PFSK-1 (cell line): ENCODE measurements around the gene HID1.

Experiments used
- FOXP2 ChIP-seq: optimal IDR thresholded peaks from 2 replicates; pipeline ENCODE3; 2011; ENCODE audit warnings: borderline replicate concordance, control low read depth, inconsistent platforms; ENCODE audit not compliant: insufficient read depth; ENCODE audit errors: extremely low read length, extremely low read depth
- POLR2AphosphoS5 ChIP-seq: IDR thresholded peaks from 2 replicates; pipeline ENCODE4 v1.6.1; 2012; ENCODE audit warnings: low read depth, mild to moderate bottlenecking, control low read depth, low read length, moderate library complexity
- SIN3A ChIP-seq: IDR thresholded peaks from 2 replicates; pipeline ENCODE4 v1.6.1; 2012; ENCODE audit warnings: mild to moderate bottlenecking, low read length, moderate library complexity, borderline replicate concordance; ENCODE audit not compliant: insufficient read depth
- TAF1 ChIP-seq: IDR thresholded peaks from 2 replicates; pipeline ENCODE4 v1.6.1; 2012; ENCODE audit warnings: low read length, control low read depth, borderline replicate concordance; ENCODE audit not compliant: insufficient read depth
- TF ChIP-seq, protein P1 (sequence below), 2 experiments: IDR thresholded peaks; 2 replicates each; pipeline versions ENCODE4 v1.6.1 to v1.8.0; 2011 to 2012; ENCODE audit warnings: low read depth in 2 of 2, low read length in 2 of 2, control low read depth in 1 of 2, inconsistent platforms in 1 of 2, mild to moderate bottlenecking in 1 of 2, moderate library complexity in 1 of 2; ENCODE audit not compliant: insufficient read depth in 1 of 2

Gene HID1

DNA sequence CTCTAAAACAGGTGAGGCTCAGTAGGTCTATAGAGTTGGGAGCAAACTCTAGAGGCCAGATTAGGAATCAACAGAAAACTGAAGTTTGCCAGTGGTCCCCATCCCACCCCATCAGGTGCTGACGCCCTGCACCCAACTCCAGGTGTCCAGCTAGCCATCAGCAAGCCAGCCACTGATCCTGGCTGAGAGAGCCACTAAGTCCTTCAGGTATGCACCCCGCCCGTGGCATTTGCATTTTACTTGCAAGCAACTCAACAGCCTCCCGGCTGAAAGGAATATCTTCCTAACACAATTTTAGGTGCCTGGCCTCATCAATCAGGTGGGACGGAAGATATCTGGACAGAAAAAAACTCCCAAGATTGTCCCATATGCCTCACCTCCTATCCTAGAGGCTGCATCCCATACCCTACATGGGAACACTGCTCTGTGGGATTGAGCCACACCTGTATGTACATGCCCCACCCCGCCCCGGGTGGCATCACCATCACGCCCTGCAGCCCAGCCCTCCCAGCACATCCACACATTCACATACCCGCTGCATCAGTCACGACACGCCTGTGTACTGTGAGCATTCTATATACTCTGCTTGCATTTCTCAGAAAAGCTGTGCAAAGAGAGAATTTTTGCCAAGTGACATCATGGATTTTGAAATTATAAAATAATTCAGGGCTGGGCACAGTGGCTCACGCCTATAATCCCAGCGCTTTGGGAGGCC is 28.6 kb downstream of the HID1 start:
- TF ChIP-seq TAF1 (no peak), FOXP2 (no peak), POLR2AphosphoS5 (no peak), SIN3A (no peak)
- TF ChIP-seq, protein P1, sequence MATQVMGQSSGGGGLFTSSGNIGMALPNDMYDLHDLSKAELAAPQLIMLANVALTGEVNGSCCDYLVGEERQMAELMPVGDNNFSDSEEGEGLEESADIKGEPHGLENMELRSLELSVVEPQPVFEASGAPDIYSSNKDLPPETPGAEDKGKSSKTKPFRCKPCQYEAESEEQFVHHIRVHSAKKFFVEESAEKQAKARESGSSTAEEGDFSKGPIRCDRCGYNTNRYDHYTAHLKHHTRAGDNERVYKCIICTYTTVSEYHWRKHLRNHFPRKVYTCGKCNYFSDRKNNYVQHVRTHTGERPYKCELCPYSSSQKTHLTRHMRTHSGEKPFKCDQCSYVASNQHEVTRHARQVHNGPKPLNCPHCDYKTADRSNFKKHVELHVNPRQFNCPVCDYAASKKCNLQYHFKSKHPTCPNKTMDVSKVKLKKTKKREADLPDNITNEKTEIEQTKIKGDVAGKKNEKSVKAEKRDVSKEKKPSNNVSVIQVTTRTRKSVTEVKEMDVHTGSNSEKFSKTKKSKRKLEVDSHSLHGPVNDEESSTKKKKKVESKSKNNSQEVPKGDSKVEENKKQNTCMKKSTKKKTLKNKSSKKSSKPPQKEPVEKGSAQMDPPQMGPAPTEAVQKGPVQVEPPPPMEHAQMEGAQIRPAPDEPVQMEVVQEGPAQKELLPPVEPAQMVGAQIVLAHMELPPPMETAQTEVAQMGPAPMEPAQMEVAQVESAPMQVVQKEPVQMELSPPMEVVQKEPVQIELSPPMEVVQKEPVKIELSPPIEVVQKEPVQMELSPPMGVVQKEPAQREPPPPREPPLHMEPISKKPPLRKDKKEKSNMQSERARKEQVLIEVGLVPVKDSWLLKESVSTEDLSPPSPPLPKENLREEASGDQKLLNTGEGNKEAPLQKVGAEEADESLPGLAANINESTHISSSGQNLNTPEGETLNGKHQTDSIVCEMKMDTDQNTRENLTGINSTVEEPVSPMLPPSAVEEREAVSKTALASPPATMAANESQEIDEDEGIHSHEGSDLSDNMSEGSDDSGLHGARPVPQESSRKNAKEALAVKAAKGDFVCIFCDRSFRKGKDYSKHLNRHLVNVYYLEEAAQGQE (IDR thresholded peaks at IDR 0.05; ENCODE audit: insufficient read depth in 1 of 2, low read depth in 2 of 2, low read length in 2 of 2), result no peak

DNA sequence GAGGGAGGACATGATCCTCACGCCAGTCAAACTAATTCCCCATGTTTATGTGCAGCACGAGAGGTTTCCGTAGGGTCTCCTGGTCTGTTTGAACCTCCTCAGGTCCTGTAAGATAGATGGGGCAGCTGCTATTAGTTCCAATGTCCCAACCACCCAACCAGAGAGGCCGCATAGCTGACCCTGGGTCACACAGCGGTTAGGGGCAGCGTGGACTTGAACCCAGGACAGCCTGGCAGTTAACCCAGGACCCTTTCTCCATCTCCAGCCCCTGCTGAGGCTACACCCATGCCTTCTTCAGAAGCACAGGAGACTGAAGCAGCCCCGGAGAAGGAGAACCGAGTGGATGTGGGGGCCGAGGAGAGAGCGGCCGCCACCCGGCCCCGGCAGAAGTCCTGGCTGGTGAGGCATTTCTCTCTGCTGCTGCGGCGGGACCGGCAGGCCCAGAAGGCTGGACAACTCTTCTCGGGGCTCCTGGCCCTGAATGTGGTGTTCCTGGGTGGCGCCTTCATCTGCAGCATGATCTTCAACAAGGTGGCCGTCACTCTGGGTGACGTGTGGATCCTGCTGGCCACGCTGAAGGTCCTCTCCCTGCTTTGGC is 31.3 kb downstream of the HID1 start:
- no peak for TF ChIP-seq FOXP2
- TF ChIP-seq, protein P1 (IDR thresholded peaks at IDR 0.05; ENCODE audit: insufficient read depth in 1 of 2, low read depth in 2 of 2, low read length in 2 of 2), result no peak
- TF ChIP-seq POLR2AphosphoS5, result no peak
- no peak for TF ChIP-seq TAF1
- TF ChIP-seq SIN3A, result no peak

DNA sequence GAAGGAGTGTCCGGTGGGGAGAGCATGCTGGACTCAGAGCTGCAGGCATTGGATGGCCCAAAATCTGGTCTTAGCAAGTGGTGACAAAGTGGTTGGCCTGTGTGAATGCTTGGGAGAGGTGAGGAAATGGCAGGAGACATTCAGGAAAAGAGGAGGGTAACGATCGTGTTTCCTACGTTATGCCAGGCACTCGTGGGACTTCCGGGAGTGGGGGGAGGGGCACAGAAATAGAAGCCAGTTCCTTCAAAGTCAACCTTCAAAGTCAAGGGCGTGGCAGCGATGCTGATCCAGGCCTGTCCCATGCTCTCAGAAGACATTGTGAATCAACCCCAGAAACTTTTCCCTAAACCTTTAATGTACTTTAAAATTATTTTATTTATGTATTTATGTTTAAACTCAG is 33.0 kb downstream of the HID1 start:
- TF ChIP-seq FOXP2 (no peak), POLR2AphosphoS5 (no peak), SIN3A (no peak), TAF1 (no peak)
- TF ChIP-seq, protein P1 (IDR thresholded peaks at IDR 0.05; ENCODE audit: insufficient read depth in 1 of 2, low read depth in 2 of 2, low read length in 2 of 2), result no peak

DNA sequence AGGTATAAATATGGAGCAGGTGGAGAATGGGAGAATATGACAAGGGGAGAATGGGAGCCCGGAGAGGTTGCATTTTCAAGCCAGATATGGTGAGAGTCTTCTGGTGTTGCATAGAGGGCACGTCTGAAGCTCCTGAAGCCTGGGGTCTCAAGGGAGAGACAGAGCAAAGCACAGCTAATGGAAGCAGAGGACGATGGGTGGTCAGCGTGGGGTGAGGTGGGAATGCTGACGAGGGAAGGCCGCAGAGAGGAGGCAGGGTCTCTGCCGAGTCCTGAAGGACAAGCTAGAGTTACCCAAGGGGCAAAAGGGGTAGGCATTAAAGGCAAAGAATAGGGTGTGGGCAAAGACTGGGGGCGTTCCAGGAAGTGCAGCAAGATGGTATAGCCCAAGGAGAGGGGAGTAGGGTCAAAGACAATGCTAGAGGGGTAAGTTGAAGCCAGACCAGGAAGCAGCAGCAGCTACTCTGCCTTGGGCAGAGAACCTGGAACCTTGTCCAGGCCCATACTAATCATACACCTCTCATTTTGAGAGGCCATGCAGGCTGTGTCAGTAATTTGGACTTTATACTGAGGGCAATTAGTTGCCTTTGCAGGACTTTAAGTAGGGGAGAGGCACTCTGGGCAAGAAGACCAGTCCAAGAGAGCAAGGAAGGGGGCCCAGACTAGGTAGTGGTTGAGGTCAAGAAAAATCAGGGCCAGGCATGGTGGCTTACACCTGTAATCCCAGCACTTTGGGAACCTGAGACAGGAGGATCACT is 34.2 kb downstream of the HID1 start:
- TF ChIP-seq FOXP2 (no peak), POLR2AphosphoS5 (no peak), TAF1 (no peak), SIN3A (no peak)
- TF ChIP-seq, protein P1 (IDR thresholded peaks at IDR 0.05; ENCODE audit: insufficient read depth in 1 of 2, low read depth in 2 of 2, low read length in 2 of 2), result no peak
